ENCODE measurements around the gene MTMR12.

The MTMR12 gene

GRCh38 chr5:32187675-32188074, 125.1 kb downstream of the MTMR12 start:
- no peak for DNase-seq

- no peak for DNase-seq
Observed at GRCh38 chr5:32182463-32183063, 130.2 kb downstream of the MTMR12 start.
